Measurements from ENCODE around the gene EVA1C. TPM values are rescaled to one million over a fixed set of nuclear protein-coding genes. Genes with fewer than 3 reads are reported as not detected.

Gene EVA1C
- polyA plus RNA-seq, 1 experiment, result 9.6 TPM

DNA sequence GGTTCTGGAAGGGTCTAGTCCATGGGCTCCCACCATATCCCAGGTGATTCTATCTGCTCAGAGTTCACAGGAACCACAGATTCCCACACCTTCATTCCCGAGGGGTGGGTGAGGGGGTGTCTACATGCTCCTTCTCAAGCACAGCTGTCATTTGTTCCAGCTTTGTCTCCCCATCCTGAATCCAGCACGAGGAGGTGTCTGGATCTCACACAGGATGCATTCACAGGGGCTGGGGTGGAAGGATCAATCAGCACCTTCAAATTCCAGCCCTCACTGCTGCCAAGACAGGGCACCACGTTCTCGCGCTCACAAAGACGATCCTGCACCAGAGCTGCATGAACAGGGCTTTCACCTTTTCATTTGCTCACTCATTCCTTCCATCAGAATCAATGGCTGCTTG is 120.1 kb downstream of the EVA1C start:
- no peaks in the 10 kb centered on the region; the same call in 1 of the 2 replicates for H3K36me3 ChIP-seq (ENCODE audit: control insufficient read depth, insufficient read depth, low read length)
- H3K4me3 ChIP-seq (ENCODE audit: low read depth, low read length), result no peak overlapping the region
- CTCF ChIA-PET, result no interaction called here
- H3K27me3 ChIP-seq (ENCODE audit: control insufficient read depth, insufficient read depth, low read length), result no peaks in the 10 kb centered on the region
- no peak for DNase-seq (ENCODE audit: low read depth)
- no peak for TF ChIP-seq CTCF (IDR thresholded peaks at IDR 0.05; ENCODE audit: insufficient read depth, low read depth, low read length)
- POLR2A ChIA-PET, result no interaction called here

DNA sequence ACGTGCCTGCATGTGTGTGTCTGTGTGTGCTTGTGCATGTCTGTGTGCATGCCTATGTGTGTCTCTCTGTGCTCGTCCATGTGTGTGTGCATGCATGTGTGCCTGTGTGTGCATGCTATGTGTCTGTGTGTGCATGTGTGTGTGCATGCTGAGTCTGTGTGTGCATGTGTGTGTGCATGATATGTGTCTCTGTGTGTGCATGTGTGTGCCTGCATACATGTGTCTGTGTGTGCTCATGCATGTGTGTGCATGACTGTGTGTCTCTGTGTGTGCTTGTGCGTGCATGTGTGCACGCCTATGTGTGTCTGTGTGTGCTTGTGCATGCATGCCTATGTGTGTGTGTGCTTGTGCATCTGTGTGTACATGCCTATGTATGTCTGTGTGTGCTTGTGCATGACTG is 120.5 kb downstream of the EVA1C start:
- no peak for TF ChIP-seq CTCF (IDR thresholded peaks at IDR 0.05; ENCODE audit: insufficient read depth, low read depth, low read length)
- DNase-seq (ENCODE audit: low read depth), result no peak
- ChIA-PET CTCF (no interaction called here), POLR2A (no interaction called here)
- Histone ChIP-seq H3K27me3 (ENCODE audit: control insufficient read depth, insufficient read depth, low read length) (no peaks in the 10 kb centered on the region), H3K4me3 (ENCODE audit: low read depth, low read length) (no peak overlapping the region), H3K36me3 (ENCODE audit: control insufficient read depth, insufficient read depth, low read length) (no peaks in the 10 kb centered on the region; the same call in 1 of the 2 replicates)

DNA sequence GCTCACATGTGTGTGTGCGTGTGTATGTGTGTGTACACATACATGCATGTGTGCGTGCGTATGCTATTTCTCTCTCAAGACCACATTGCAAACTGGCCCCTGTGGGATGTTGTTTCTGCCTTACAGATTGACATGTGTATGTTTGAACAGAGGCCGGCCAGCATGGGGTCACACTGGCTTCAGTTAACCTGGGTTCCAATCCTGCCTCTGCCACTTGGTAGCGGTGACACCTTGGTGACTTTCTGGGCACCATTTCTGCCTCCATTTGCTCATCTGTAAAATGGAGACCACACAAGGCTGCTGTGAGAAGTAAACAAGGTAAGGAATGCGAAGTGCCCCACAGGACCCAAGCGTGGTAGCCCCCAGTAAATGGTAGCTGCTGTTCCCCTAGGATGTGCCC is 121.1 kb downstream of the EVA1C start:
- DNase-seq (ENCODE audit: low read depth), result no peak

GRCh38 chr21:32534113-32534512 is 121.6 kb downstream of the EVA1C start:
- no peak for TF ChIP-seq CTCF (IDR thresholded peaks at IDR 0.05; ENCODE audit: insufficient read depth, low read depth, low read length)
- DNase-seq (ENCODE audit: low read depth), result no peak
- H3K4me3 ChIP-seq (ENCODE audit: low read depth, low read length), result no peak overlapping the region
- H3K27me3 ChIP-seq (ENCODE audit: control insufficient read depth, insufficient read depth, low read length), result no peaks in the 10 kb centered on the region
- ChIA-PET CTCF (interaction anchor here (0.6 kb wide), 1 partner anchor 36 kb away, joined by 3 read pairs; no protein-coding TSS in a partner anchor), POLR2A (no interaction called here)
- H3K36me3 ChIP-seq (ENCODE audit: control insufficient read depth, insufficient read depth, low read length), result no peaks in the 10 kb centered on the region; the same call in 1 of the 2 replicates

More for the DNA sequence above, 121.1 kb downstream of the EVA1C start:
- Histone ChIP-seq H3K27me3 (ENCODE audit: control insufficient read depth, insufficient read depth, low read length) (no peaks in the 10 kb centered on the region), H3K4me3 (ENCODE audit: low read depth, low read length) (no peak overlapping the region), H3K36me3 (ENCODE audit: control insufficient read depth, insufficient read depth, low read length) (no peaks in the 10 kb centered on the region; the same call in 1 of the 2 replicates)
- TF ChIP-seq CTCF (IDR thresholded peaks at IDR 0.05; ENCODE audit: insufficient read depth, low read depth, low read length), result no peak
- CTCF ChIA-PET, result no interaction called here
- POLR2A ChIA-PET, result no interaction called here

DNA sequence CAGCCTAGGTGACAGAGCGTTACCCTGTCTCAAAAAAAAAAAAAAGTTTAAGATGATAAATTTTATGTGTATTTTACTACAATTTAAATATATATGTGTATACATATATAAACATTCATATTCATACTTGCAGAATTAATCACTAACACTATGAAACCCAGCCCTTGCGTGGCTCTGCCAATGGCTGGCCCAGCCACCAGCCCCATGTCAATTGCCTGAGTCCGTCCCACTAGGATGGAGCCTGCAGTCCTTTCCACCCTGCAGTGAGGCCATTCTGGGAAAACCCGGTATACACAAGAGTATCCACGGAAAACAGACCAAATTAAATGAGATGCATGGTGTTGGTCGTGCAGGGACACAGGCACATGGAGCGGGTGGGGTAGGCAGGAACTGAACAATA is 123.1 kb downstream of the EVA1C start:
- Histone ChIP-seq H3K4me3 (ENCODE audit: low read depth, low read length) (no peak overlapping the region), H3K36me3 (ENCODE audit: control insufficient read depth, insufficient read depth, low read length) (no peaks in the 10 kb centered on the region; the same call in 1 of the 2 replicates), H3K27me3 (ENCODE audit: control insufficient read depth, insufficient read depth, low read length) (no peaks in the 10 kb centered on the region)
- CTCF ChIA-PET, result interaction anchor here (0.6 kb wide), 1 partner anchor 33 kb away, joined by 3 read pairs; no protein-coding TSS in a partner anchor
- DNase-seq (ENCODE audit: low read depth), result no peak
- POLR2A ChIA-PET, result no interaction called here
- no peak for TF ChIP-seq CTCF (IDR thresholded peaks at IDR 0.05; ENCODE audit: insufficient read depth, low read depth, low read length)

Measured in BJ (cell line).